ENCODE results near the gene AIG1. TPM values are rescaled to one million over a fixed set of nuclear protein-coding genes. Genes with fewer than 3 reads are reported as not detected.

AIG1 gene
- total RNA-seq, 1 experiment from 2014 or later = 51.1 TPM

GRCh38 chr6:143092768-143093167 is 32.1 kb downstream of the AIG1 start (continued):
- TF ChIP-seq YY1 (IDR thresholded peaks at IDR 0.05; ENCODE audit: extremely low read depth, insufficient replicate concordance, low read depth, low read length) = no peak
- no peak for TF ChIP-seq SIN3A (IDR thresholded peaks at IDR 0.05; ENCODE audit: low read depth)

GRCh38 chr6:143093290-143093689 is 32.6 kb downstream of the AIG1 start:
- H2AFZ ChIP-seq (ENCODE audit: low read depth, low read length, poor library complexity, severe bottlenecking) = no peak overlapping the region
- no peak overlapping the region for H3K27ac ChIP-seq (ENCODE audit: low read depth, low read length)
- BruUV-seq (replicated peaks) = no TSS peak
- no peaks in the 10 kb centered on the region for H3K27me3 ChIP-seq (ENCODE audit: insufficient read depth, low read length)
- no peaks in the 10 kb centered on the region; the same call in 1 of the 2 replicates for H4K20me1 ChIP-seq (ENCODE audit: insufficient read depth)
- H3K79me2 ChIP-seq (ENCODE audit: insufficient read depth, low read length) = no peaks in the 10 kb centered on the region; the same call in 1 of the 2 replicates
- DNase-seq (ENCODE audit: low read depth, low spot score) (no peak), ATAC-seq (no peak)
- no peaks in the 10 kb centered on the region for H3K9me2 ChIP-seq (ENCODE audit: insufficient read depth)
- TF ChIP-seq JUND (IDR thresholded peaks at IDR 0.05) (no peak), ZNF274 (IDR thresholded peaks at IDR 0.05; ENCODE audit: low read depth, low read length) (no peak), EGR1 (IDR thresholded peaks at IDR 0.05; ENCODE audit: low read depth) (no peak), YY1 (IDR thresholded peaks at IDR 0.05; ENCODE audit: extremely low read depth, insufficient replicate concordance, low read depth, low read length) (no peak), CEBPB (IDR thresholded peaks at IDR 0.05; ENCODE audit: low read depth) (no peak), FOSL1 (IDR thresholded peaks at IDR 0.05; ENCODE audit: low read depth) (no peak), ZBTB33 (IDR thresholded peaks at IDR 0.05; ENCODE audit: extremely low read depth, insufficient replicate concordance, low read length) (no peak), CTCF (IDR thresholded peaks at IDR 0.05 in 2 of 3, conservative IDR thresholded peaks at IDR 0.05 in 1 of 3; ENCODE audit: borderline replicate concordance in 1 of 3, insufficient read depth in 1 of 3, low read depth in 2 of 3, low read length in 2 of 3) (no peak), ELF1 (IDR thresholded peaks at IDR 0.05; ENCODE audit: borderline replicate concordance, low read depth) (no peak), SRF (IDR thresholded peaks at IDR 0.05; ENCODE audit: low read depth) (no peak), CBX3 (IDR thresholded peaks at IDR 0.05; ENCODE audit: low read depth) (no peak), SP1 (IDR thresholded peaks at IDR 0.05; ENCODE audit: low read depth) (no peak)
- H3K36me3 ChIP-seq (ENCODE audit: control insufficient read depth in 1 of 2, insufficient read depth in 2 of 2, low read length in 2 of 2) = no peaks in the 10 kb centered on the region
- ChIA-PET POLR2A (no interaction called here), RAD21 (ENCODE audit: low non-redundant PET in 1 of 2, low total read pairs in 2 of 2, uncharacterized antibody in 2 of 2, unreplicated experiment in 2 of 2) (no interaction called here), CTCF (no interaction called here)
- no peak overlapping the region for H3K9ac ChIP-seq (ENCODE audit: low read length)
- no peak overlapping the region for H3K4me2 ChIP-seq (ENCODE audit: low read length)
- intact Hi-C loops (cut with micrococcal nuclease) = no loop called here
- no peak overlapping the region for H3K4me3 ChIP-seq (replicated peaks in 1 of 2; ENCODE audit: low read depth in 1 of 2, low read length in 2 of 2)
- no peaks in the 10 kb centered on the region for H3K9me3 ChIP-seq (ENCODE audit: control insufficient read depth in 1 of 2, insufficient read depth in 1 of 2, low read depth in 1 of 2, low read length in 2 of 2)
- H3K4me1 ChIP-seq (ENCODE audit: control insufficient read depth in 1 of 2, insufficient read depth in 2 of 2, low read length in 2 of 2) = no peaks in the 10 kb centered on the region
